CD4-positive, alpha-beta T cell (primary cell): ENCODE results near the gene TMTC3. TPM values are rescaled to one million over a fixed set of nuclear protein-coding genes. Genes with fewer than 3 reads are reported as not detected.

Experiments
- ATAC-seq: fragments of 200-7000 bp; cut with Tn5 transposase; one replicate; pipeline ENCODE4 v1.10.0; 2022; ENCODE audit warnings: mild to moderate bottlenecking; ENCODE audit not compliant: poor library complexity
- CTCF ChIA-PET: fragments of 350-600 bp; sonication (Branson Sonifier 250); formaldehyde crosslinking; loops from one replicate; lab custom pipeline; 2021; ENCODE audit warnings: antibody characterized with exemption, inconsistent platforms; lab: Charles Lee
- POLR2A ChIA-PET: fragments of 350-600 bp; sonication (Branson Sonifier 250); formaldehyde crosslinking; loops from one replicate; lab custom pipeline; 2021; ENCODE audit warnings: antibody characterized with exemption, inconsistent platforms; lab: Charles Lee
- DNase-seq, 14 experiments: peaks; one replicate each; pipeline ENCODE4 v3.0.0-alpha.2; 2013 to 2020; ENCODE audit warnings: mixed read lengths in 2 of 14
- H3K27ac ChIP-seq, 2 donors: one replicate each; pipeline versions ENCODE4 v1.5.1 to v1.7.0; 2013; ENCODE audit warnings: low read length in 2 of 2, low read depth in 1 of 2, mild to moderate bottlenecking in 1 of 2
- H3K27me3 ChIP-seq, 2 experiments: 1 replicate in 1 of 2; 2 replicates in 1 of 2; pipeline versions ENCODE4 v1.6.1 to v1.7.0; 2013; ENCODE audit warnings: low read length in 2 of 2, control low read depth in 1 of 2, mild to moderate bottlenecking in 1 of 2, moderate library complexity in 1 of 2; ENCODE audit not compliant: insufficient read depth in 2 of 2, control insufficient read depth in 1 of 2
- H3K36me3 ChIP-seq: one replicate; pipeline ENCODE4 v1.6.1; 2013; ENCODE audit warnings: low read length, control low read depth; ENCODE audit not compliant: insufficient read depth
- H3K4me1 ChIP-seq: one replicate; pipeline ENCODE4 v1.6.1; 2013; ENCODE audit warnings: low read length, control low read depth; ENCODE audit not compliant: insufficient read depth
- H3K4me3 ChIP-seq: one replicate; pipeline ENCODE4 v1.5.1; 2013; ENCODE audit warnings: mild to moderate bottlenecking, low read length, moderate library complexity
- H3K9me3 ChIP-seq, 2 experiments: 1 replicate in 1 of 2; 2 replicates in 1 of 2; pipeline versions ENCODE4 v1.6.1 to v1.7.0; 2013; ENCODE audit warnings: low read length in 2 of 2, mild to moderate bottlenecking in 2 of 2, control low read depth in 1 of 2, moderate library complexity in 1 of 2; ENCODE audit not compliant: control insufficient read depth in 1 of 2, insufficient read depth in 1 of 2
- H3K27ac Mint-ChIP-seq: one replicate; pipeline ENCODE4 v1.8.0; 2020; ENCODE audit warnings: mixed read lengths
- H3K27me3 Mint-ChIP-seq: one replicate; pipeline ENCODE4 v1.8.0; 2021; ENCODE audit warnings: mixed read lengths
- H3K36me3 Mint-ChIP-seq: one replicate; pipeline ENCODE4 v1.8.0; 2021; ENCODE audit warnings: low read depth, mixed read lengths
- H3K4me1 Mint-ChIP-seq: one replicate; pipeline ENCODE4 v1.8.0; 2021; ENCODE audit warnings: low read depth, mixed read lengths
- H3K4me3 Mint-ChIP-seq: one replicate; pipeline ENCODE4 v1.8.0; 2020; ENCODE audit warnings: mild to moderate bottlenecking, mixed read lengths
- H3K9me3 Mint-ChIP-seq: one replicate; pipeline ENCODE4 v1.8.0; 2020; ENCODE audit warnings: mixed read lengths
- CTCF ChIP-seq: fragments of 200-600 bp; IDR thresholded peaks from one replicate; pipeline ENCODE4 v1.8.0; 2022; ENCODE audit warnings: antibody characterized with exemption, mild to moderate bottlenecking
- intact Hi-C, 2 experiments: fragments of 100-400 bp; cut with DNase I in 1 of 2; cut with micrococcal nuclease in 1 of 2; formaldehyde crosslinking; loops; one replicate each; pipeline versions ENCODE4 v1.15.1 to v1.9.0; 2023 to 2025; cut with DNase I, micrococcal nuclease
- total RNA-seq, 174 experiments: library from RNA in 2 of 174; stranded (reverse) in 2 of 174; gene quantifications; one replicate each; pipeline ENCODE4 v1.2.3 and lab custom pipeline; 2021 to 2026

The TMTC3 gene
- total RNA-seq, 2 experiments from 2014 or later: 5.1 to 6.1 TPM

GRCh38 chr12:88145567-88146505 lies 3.7 kb downstream of the TMTC3 start:
- ChIA-PET POLR2A (no interaction called here), CTCF (no interaction called here)
- H3K36me3 Mint-ChIP-seq: peaks cover 26% of the 10 kb centered on the region
- ATAC-seq: no peak
- no peak overlapping the region for H3K27ac Mint-ChIP-seq
- TF ChIP-seq CTCF: no peak
- Histone ChIP-seq H3K9me3 (no peaks in the 10 kb centered on the region), H3K36me3 (peaks cover 3% of the 10 kb centered on the region), H3K4me3 (no peak overlapping the region), H3K27me3 (no peaks in the 10 kb centered on the region), H3K4me1 (peaks cover 12% of the 10 kb centered on the region), H3K27ac (no peak overlapping the region)
- H3K9me3 Mint-ChIP-seq: no peaks in the 10 kb centered on the region
- no peak overlapping the region for H3K4me3 Mint-ChIP-seq
- no peak for DNase-seq
- H3K4me1 Mint-ChIP-seq: peaks cover 74% of the 10 kb centered on the region
- intact Hi-C loops: loop anchor here (10.0 kb wide), 1 partner anchor 1379 kb away; the partner anchor contains the start of genes GALNT4 (in 2 of the 2) and POC1B (in 2 of the 2)
- no peaks in the 10 kb centered on the region for H3K27me3 Mint-ChIP-seq

- TF ChIP-seq CTCF: no peak
- Histone ChIP-seq H3K9me3 (no peaks in the 10 kb centered on the region), H3K4me1 (no peaks in the 10 kb centered on the region), H3K4me3 (no peak overlapping the region), H3K27me3 (no peaks in the 10 kb centered on the region), H3K27ac (no peak overlapping the region), H3K36me3 (peaks cover 4% of the 10 kb centered on the region)
- H3K27ac Mint-ChIP-seq: no peak overlapping the region
- CTCF ChIA-PET: no interaction called here
- POLR2A ChIA-PET: no interaction called here
- H3K9me3 Mint-ChIP-seq: no peaks in the 10 kb centered on the region
- H3K36me3 Mint-ChIP-seq: peaks cover 24% of the 10 kb centered on the region
- intact Hi-C loops: no loop called here
- H3K4me3 Mint-ChIP-seq: no peak overlapping the region
- peaks cover 43% of the 10 kb centered on the region for H3K4me1 Mint-ChIP-seq
- DNase-seq (no peak), ATAC-seq (no peak)
- H3K27me3 Mint-ChIP-seq: no peaks in the 10 kb centered on the region
Measured at GRCh38 chr12:88150063-88150462, 8.0 kb downstream of the TMTC3 start.

DNA sequence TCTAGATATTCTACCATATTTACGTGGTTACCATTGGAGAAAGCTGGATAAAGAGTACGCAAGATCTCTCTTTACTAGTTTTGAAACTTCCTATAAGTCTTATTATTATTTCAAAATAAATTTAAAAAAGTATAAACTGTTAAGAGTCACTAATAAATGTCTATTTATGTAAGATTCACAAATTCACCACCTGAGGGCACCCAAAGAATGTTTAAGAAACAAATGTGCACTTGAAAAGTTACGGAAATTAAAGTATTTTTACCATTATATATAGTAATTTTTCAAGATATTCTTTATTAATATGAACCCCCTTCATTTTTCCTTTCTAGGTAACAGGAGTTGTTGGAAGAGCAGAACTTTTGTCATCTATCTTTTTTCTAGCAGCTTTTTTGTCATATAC lies 11.9 kb downstream of the TMTC3 start:
- Mint-ChIP-seq H3K4me1 (peaks cover 20% of the 10 kb centered on the region), H3K27me3 (no peaks in the 10 kb centered on the region), H3K27ac (no peak overlapping the region), H3K4me3 (no peak overlapping the region), H3K9me3 (no peaks in the 10 kb centered on the region), H3K36me3 (peaks cover 54% of the 10 kb centered on the region)
- Histone ChIP-seq H3K4me3 (no peak overlapping the region), H3K27ac (no peak overlapping the region), H3K36me3 (peaks cover 11% of the 10 kb centered on the region), H3K4me1 (no peaks in the 10 kb centered on the region), H3K9me3 (no peaks in the 10 kb centered on the region), H3K27me3 (no peaks in the 10 kb centered on the region)
- ChIA-PET POLR2A (interaction anchor here (1.2 kb wide), 1 partner anchor 22 kb away, joined by 3 read pairs; no protein-coding TSS in a partner anchor), CTCF (no interaction called here)
- DNase-seq (no peak), ATAC-seq (no peak)
- intact Hi-C loops: no loop called here
- TF ChIP-seq CTCF: no peak
